Transverse colon (tissue), 4 donors: ENCODE measurements around the gene LIPK.

Experiments
- CTCF ChIP-seq, 5 experiments: fragments of 200-600 bp in 3 of 5; fragments of 450-650 bp in 2 of 5; sonication (generic) in 3 of 5; IDR thresholded peaks; 1 replicate in 2 of 5; 2 replicates in 3 of 5; pipeline ENCODE4 v1.5.1; 2016 to 2017; ENCODE audit warnings: antibody characterized with exemption in 5 of 5, inconsistent platforms in 3 of 5, mild to moderate bottlenecking in 2 of 5, moderate library complexity in 1 of 5
- POLR2A ChIP-seq: fragments of 450-650 bp; IDR thresholded peaks from one replicate; pipeline ENCODE4 v1.6.1; 2016; ENCODE audit warnings: antibody characterized with exemption, mild to moderate bottlenecking, moderate library complexity
- POLR2AphosphoS5 ChIP-seq, 3 donors: sonication (generic); formaldehyde crosslinking; IDR thresholded peaks; one replicate each; pipeline ENCODE4 v1.6.1; 2016; ENCODE audit warnings: antibody characterized with exemption in 3 of 3

GRCh38 chr10:88791924-88792323, 85.9 kb downstream of the LIPK start:
- TF ChIP-seq POLR2AphosphoS5 (IDR thresholded peaks at IDR 0.05) (no peak), CTCF (IDR thresholded peaks at IDR 0.05) (peak; percentile 34 to 47 (median 35)), POLR2A (no peak)
